PC-9 (cell line): ENCODE data around the gene SLC6A19.

Experiments used
- EZH2 ChIP-seq: fragments of 200-600 bp; sonication (generic); IDR thresholded peaks from 2 replicates; pipeline ENCODE4 v1.8.0; 2017; ENCODE audit warnings: antibody characterized with exemption, low read depth
- TF ChIP-seq, protein P1 (sequence below): fragments of 200-600 bp; sonication (generic); conservative IDR thresholded peaks from 2 replicates; pipeline ENCODE4 v1.6.1; 2017; ENCODE audit warnings: mixed run types, antibody characterized with exemption, mild to moderate bottlenecking, moderate library complexity

DNA sequence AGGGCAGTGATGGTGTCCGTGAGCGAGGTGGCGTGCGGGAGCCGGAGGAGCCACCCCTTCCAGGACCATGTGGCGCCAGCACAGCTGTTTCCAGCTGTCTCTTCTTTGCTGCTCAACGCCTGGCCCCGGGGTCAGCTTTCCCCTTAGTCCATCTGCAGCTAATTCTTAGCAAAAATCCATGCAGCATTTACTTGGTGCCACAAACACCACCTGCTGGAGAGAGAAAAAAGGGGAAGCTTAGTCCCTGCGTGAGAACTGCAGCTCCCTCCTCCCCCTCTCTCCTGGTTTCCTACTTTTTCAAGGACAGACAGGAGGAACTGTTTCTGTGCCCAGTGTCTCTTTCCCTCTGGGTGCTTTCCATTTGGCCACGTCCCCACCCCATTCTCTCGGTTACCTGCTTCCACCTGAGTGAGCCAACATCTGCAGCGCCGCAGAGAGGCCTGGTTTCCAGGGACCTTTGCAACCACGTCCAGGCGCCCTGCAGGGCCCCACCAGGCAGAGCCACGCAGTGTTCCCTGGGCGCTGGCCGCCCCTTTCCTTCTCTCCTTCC lies 3.4 kb downstream of the SLC6A19 start:
- TF ChIP-seq, protein P1, sequence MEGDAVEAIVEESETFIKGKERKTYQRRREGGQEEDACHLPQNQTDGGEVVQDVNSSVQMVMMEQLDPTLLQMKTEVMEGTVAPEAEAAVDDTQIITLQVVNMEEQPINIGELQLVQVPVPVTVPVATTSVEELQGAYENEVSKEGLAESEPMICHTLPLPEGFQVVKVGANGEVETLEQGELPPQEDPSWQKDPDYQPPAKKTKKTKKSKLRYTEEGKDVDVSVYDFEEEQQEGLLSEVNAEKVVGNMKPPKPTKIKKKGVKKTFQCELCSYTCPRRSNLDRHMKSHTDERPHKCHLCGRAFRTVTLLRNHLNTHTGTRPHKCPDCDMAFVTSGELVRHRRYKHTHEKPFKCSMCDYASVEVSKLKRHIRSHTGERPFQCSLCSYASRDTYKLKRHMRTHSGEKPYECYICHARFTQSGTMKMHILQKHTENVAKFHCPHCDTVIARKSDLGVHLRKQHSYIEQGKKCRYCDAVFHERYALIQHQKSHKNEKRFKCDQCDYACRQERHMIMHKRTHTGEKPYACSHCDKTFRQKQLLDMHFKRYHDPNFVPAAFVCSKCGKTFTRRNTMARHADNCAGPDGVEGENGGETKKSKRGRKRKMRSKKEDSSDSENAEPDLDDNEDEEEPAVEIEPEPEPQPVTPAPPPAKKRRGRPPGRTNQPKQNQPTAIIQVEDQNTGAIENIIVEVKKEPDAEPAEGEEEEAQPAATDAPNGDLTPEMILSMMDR, result peak; percentile 60
- TF ChIP-seq EZH2, result no peak
